ENCODE data around the gene MYH9.

MYH9 gene

GRCh38 chr22:36300396-36301212 lies 87.2 kb downstream of the MYH9 start:
- DNase-seq (ENCODE audit: extremely low read depth, insufficient read length) = no peak
- Histone ChIP-seq H3K27me3 (replicated peaks; ENCODE audit: control insufficient read depth, insufficient read depth, low read length) (no peaks in the 10 kb centered on the region), H3K4me3 (replicated peaks; ENCODE audit: low read depth, low read length) (no peak overlapping the region), H3K36me3 (ENCODE audit: control insufficient read depth, insufficient read depth, low read length) (peaks cover 77% of the 10 kb centered on the region)
- no peak for TF ChIP-seq CTCF (IDR thresholded peaks at IDR 0.05; ENCODE audit: insufficient read depth, low read length, poor library complexity, severe bottlenecking)

GRCh38 chr22:36299911-36300310 lies 87.9 kb downstream of the MYH9 start:
- TF ChIP-seq CTCF (IDR thresholded peaks at IDR 0.05; ENCODE audit: insufficient read depth, low read length, poor library complexity, severe bottlenecking) = no peak
- Histone ChIP-seq H3K4me3 (replicated peaks; ENCODE audit: low read depth, low read length) (no peak overlapping the region), H3K36me3 (ENCODE audit: control insufficient read depth, insufficient read depth, low read length) (peaks cover 78% of the 10 kb centered on the region), H3K27me3 (replicated peaks; ENCODE audit: control insufficient read depth, insufficient read depth, low read length) (no peaks in the 10 kb centered on the region)
- no peak for DNase-seq (ENCODE audit: extremely low read depth, insufficient read length)

GRCh38 chr22:36299295-36299694 lies 88.5 kb downstream of the MYH9 start:
- no peak for DNase-seq (ENCODE audit: extremely low read depth, insufficient read length)
- no peak for TF ChIP-seq CTCF (IDR thresholded peaks at IDR 0.05; ENCODE audit: insufficient read depth, low read length, poor library complexity, severe bottlenecking)
- Histone ChIP-seq H3K36me3 (ENCODE audit: control insufficient read depth, insufficient read depth, low read length) (peaks cover 78% of the 10 kb centered on the region), H3K27me3 (replicated peaks; ENCODE audit: control insufficient read depth, insufficient read depth, low read length) (no peaks in the 10 kb centered on the region), H3K4me3 (replicated peaks; ENCODE audit: low read depth, low read length) (no peak overlapping the region)

GRCh38 chr22:36298601-36299000 lies 89.2 kb downstream of the MYH9 start:
- Histone ChIP-seq H3K27me3 (replicated peaks; ENCODE audit: control insufficient read depth, insufficient read depth, low read length) (no peaks in the 10 kb centered on the region), H3K36me3 (ENCODE audit: control insufficient read depth, insufficient read depth, low read length) (peaks cover 78% of the 10 kb centered on the region), H3K4me3 (replicated peaks; ENCODE audit: low read depth, low read length) (no peak overlapping the region)
- TF ChIP-seq CTCF (IDR thresholded peaks at IDR 0.05; ENCODE audit: insufficient read depth, low read length, poor library complexity, severe bottlenecking) = no peak
- no peak for DNase-seq (ENCODE audit: extremely low read depth, insufficient read length)

GRCh38 chr22:36298118-36298517 lies 89.6 kb downstream of the MYH9 start:
- Histone ChIP-seq H3K36me3 (ENCODE audit: control insufficient read depth, insufficient read depth, low read length) (peaks cover 80% of the 10 kb centered on the region), H3K27me3 (replicated peaks; ENCODE audit: control insufficient read depth, insufficient read depth, low read length) (no peaks in the 10 kb centered on the region), H3K4me3 (replicated peaks; ENCODE audit: low read depth, low read length) (no peak overlapping the region)
- no peak for TF ChIP-seq CTCF (IDR thresholded peaks at IDR 0.05; ENCODE audit: insufficient read depth, low read length, poor library complexity, severe bottlenecking)
- DNase-seq (ENCODE audit: extremely low read depth, insufficient read length) = no peak
